GM13977 (cell line): Measurements from ENCODE around the gene NAT9.

Source experiments
- DNase-seq: peaks from one replicate; pipeline ENCODE4 v3.0.0; 2012; ENCODE audit warnings: low spot score
- in situ Hi-C: fragments of 300-500 bp; cut with MboI; formaldehyde crosslinking; loops from one replicate; pipeline ENCODE4 v1.12.0; 2022; ENCODE audit warnings: low sequenced_read_pairs, low pct_unique_long_range_greater_than_20kb, mixed read lengths, inconsistent platforms; ENCODE audit not compliant: unreplicated experiment
- TF ChIP-seq, protein P1 (sequence below): IDR thresholded peaks from 2 replicates; pipeline ENCODE4 v1.5.1; 2012; ENCODE audit warnings: mild to moderate bottlenecking, control low read depth; ENCODE audit not compliant: insufficient read depth; ENCODE audit errors: extremely low read depth, missing control alignments

NAT9 gene

DNA sequence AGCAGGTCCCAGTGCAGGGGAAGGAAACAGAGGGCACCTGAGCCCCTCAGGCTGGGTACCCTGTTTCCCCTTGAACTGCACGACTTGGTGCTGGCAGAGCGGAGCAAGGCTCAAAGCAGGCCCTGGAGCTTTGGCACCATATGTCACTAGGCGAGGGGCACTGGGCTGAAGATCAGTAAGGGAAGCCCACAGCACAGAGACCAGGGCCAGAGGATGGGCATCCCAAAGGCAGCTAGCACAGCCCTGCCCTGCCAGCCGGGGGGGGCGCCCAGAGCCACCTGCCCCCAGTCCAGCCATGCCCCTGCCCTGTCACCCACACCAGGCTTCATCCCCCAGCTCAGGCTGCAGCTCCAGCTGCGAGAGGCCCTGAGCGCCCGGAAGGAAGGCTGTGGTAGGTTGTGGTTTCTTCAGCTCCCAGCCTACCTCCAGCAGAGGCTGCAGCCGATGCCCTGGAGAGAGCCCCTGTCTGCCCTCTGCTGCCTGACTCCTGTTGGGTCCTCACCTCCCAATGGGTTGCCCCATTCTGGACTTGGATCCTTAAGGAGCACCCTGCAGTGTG lies 16.8 kb downstream of the NAT9 start:
- peak; percentile 67 for DNase-seq
- in situ Hi-C loops, result loop anchor here (25.0 kb wide), 1 partner anchor 428 kb away; the partner anchor contains the start of gene SUMO2
- TF ChIP-seq, protein P1, sequence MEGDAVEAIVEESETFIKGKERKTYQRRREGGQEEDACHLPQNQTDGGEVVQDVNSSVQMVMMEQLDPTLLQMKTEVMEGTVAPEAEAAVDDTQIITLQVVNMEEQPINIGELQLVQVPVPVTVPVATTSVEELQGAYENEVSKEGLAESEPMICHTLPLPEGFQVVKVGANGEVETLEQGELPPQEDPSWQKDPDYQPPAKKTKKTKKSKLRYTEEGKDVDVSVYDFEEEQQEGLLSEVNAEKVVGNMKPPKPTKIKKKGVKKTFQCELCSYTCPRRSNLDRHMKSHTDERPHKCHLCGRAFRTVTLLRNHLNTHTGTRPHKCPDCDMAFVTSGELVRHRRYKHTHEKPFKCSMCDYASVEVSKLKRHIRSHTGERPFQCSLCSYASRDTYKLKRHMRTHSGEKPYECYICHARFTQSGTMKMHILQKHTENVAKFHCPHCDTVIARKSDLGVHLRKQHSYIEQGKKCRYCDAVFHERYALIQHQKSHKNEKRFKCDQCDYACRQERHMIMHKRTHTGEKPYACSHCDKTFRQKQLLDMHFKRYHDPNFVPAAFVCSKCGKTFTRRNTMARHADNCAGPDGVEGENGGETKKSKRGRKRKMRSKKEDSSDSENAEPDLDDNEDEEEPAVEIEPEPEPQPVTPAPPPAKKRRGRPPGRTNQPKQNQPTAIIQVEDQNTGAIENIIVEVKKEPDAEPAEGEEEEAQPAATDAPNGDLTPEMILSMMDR, result peak; percentile 37

- TF ChIP-seq, protein P1, result no peak
These were observed 17.3 kb downstream of the NAT9 start for GRCh38 chr17:74758848-74759168.

DNA sequence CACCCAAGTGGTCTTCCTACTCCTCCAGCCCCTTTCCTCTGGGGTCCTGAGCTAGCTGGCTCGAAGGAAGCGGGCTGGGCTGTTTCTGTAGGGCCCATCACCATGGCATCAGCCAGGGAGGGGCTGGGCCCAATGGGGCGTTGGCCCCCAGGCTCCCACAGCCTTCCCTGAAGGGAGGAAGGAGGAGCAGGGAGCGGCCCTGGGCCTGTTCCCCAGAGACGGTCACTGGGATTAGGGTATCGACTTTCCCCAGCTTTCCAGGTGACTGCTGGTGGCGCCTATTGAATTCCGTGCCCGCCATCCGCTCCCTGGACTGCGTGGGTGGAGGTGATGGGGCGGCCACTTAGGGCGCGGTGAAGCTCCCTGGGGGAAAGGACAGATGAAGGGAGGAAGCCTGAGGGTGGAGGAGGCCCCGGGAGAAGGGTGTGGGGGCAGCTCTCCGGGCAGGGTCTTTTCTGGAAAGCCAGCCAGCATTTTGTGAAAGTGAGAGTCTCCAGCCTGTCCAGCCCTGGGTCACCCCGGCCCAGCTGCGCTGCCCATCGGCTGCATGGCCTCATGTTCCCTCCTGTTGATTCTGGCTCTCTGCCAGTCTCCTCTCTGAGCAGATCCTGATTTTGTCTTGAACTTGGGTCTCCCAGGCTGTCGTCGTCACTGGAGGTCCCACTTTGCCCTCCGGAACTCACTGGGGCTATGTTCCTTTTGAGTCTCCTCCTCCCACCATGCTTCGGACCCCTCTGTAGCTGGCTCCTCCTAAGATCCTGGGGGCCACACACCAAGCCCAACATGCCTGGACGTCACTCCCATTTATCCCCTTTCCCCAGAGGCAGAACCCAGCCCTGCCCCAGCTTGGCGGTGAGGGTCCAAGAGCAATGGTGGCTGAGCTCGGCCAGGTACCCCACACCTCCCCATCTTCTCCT lies 18.0 kb downstream of the NAT9 start:
- DNase-seq, result no peak
- in situ Hi-C loops, result loop anchor here (25.0 kb wide), 1 partner anchor 429 kb away; the partner anchor contains the start of gene SUMO2
- TF ChIP-seq, protein P1, result no peak

More at GRCh38 chr17:74758848-74759168, 17.3 kb downstream of the NAT9 start:
- DNase-seq, result peak; percentile 57
- in situ Hi-C loops, result loop anchor here (25.0 kb wide), 1 partner anchor 428 kb away; the partner anchor contains the start of gene SUMO2

DNA sequence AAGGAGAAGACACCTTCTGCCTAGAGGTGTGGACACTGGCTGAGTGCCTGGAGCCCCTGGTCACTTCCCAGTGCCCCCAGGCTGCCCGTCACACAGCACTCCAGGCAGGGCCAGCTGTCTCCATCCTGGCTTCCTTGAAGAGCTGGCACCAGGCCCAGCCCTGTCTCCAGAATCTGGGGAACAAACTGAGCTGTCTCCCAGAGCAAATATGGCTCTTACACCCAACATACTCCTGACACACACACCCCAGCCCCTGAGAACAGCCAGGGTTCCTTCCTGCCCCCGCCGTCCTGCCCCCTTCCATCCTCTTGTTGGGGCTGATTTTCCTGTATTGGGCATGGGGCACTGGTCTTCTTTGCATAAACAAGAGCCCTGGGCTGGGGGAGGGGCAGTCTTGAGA lies 18.6 kb downstream of the NAT9 start:
- TF ChIP-seq, protein P1, result no peak
- DNase-seq, result no peak
- in situ Hi-C loops, result loop anchor here (25.0 kb wide), 1 partner anchor 430 kb away; the partner anchor contains the start of gene SUMO2

DNA sequence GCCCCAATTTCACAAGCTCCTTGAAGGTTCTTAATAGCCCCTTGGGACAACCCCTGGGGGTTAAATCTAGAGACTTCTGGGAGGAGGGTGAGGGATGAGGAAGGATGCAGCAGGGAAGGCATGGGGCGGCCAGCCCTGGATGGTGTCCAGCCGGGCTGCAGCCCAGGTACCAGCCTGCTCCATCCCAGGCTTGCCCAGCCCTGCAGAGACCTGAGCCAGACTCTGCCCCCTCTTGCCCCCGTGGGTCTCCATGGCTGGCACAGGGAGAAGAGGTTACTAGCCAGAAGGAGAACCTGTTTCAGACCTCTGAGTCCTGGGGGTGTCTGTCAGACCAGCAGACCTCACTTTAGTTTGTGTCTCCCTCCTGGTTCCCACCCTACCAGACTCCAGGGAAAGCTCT lies 19.3 kb downstream of the NAT9 start:
- TF ChIP-seq, protein P1, result no peak
- no peak for DNase-seq
- in situ Hi-C loops, result loop anchor here (25.0 kb wide), 1 partner anchor 430 kb away; the partner anchor contains the start of gene SUMO2

- in situ Hi-C loops, result loop anchor here (25.0 kb wide), 1 partner anchor 432 kb away; the partner anchor contains the start of gene SUMO2
- no peak for DNase-seq
- TF ChIP-seq, protein P1, result no peak
These were observed 20.6 kb downstream of the NAT9 start for GRCh38 chr17:74755533-74755932.
